Erythroblast (primary cell): ENCODE results near the gene IFT122.
A peak's percentile ranks its signal among the peaks of the same experiment; 100 is the strongest.
"Not testable (repeated sequence)": the region's sequence is repeated elsewhere in the genome, so short reads cannot be mapped to it uniquely, and the experiment has no call there.

ENCODE experiments used
- DNase-seq, 2 experiments: peaks; one replicate each; lab custom pipeline; 2025; lab: John Stamatoyannopoulos, UW
- GATA1 ChIP-seq: IDR thresholded peaks from 2 replicates; pipeline ENCODE4 v1.6.1; 2011; ENCODE audit warnings: low read depth, mild to moderate bottlenecking, control low read depth, low read length, moderate library complexity
- POLR2A ChIP-seq: IDR thresholded peaks from 2 replicates; pipeline ENCODE4 v1.6.1; 2011; ENCODE audit warnings: mild to moderate bottlenecking, low read length

The IFT122 gene

DNA sequence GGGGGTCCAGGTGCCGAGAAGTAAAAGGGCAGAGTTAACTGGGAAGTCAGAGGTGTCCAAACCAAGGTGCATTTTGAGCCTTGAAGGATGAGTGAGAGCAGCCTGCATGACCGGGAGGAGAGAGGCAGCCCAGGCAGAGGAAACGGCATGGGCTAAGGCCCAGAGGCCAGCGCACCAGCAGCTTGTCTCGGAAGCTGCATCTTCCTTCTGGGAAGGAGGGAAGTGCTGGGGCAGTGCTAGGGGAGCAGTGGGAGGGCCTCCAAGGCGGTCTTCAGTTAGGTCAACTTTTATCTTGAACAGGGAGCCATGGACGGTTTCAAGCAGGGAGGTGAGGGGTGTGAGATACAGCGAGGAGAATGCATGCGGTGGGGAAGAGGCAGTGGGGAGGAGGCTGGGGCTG lies 104.0 kb downstream of the IFT122 start:
- no peak for TF ChIP-seq GATA1
- TF ChIP-seq POLR2A = no peak
- DNase-seq = no peak

DNA sequence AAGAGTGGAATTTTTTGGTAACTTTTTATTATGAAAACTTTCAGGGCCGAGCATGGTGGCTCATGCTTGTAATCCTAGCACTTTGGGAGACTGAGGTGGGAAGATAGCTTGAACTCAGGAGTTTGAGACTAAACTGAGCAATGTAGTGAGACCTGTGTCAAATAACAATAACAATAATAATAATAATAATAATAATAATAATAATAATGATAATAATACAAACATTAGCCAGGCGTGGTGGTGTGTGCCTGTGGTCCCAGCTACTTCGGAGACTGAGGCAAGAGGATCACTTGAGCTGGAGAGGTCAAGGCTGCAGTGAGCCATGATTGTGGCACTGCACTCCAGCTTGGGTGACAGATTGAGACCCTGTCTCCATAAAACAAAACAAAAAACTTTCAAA lies 105.9 kb downstream of the IFT122 start:
- DNase-seq = not testable (repeated sequence)

DNA sequence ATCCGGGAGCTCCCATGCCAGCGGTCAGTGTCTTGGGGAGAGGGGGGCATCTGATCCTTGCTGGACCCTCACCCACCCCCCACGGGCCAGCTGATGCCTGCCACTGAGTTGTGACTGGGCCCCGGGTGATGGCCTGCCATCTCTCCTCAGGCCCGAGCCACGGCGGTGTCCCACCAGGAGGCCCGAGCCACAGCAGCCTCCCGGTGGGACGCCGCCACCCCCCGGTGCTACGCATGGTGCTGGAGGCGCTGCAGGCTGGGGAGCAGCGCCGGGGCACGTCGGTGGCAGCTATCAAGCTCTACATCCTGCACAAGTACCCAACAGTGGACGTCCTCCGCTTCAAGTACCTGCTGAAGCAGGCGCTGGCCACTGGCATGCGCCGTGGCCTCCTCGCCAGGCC lies 107.2 kb downstream of the IFT122 start:
- TF ChIP-seq GATA1 (no peak), POLR2A (no peak)
- DNase-seq = no peak

DNA sequence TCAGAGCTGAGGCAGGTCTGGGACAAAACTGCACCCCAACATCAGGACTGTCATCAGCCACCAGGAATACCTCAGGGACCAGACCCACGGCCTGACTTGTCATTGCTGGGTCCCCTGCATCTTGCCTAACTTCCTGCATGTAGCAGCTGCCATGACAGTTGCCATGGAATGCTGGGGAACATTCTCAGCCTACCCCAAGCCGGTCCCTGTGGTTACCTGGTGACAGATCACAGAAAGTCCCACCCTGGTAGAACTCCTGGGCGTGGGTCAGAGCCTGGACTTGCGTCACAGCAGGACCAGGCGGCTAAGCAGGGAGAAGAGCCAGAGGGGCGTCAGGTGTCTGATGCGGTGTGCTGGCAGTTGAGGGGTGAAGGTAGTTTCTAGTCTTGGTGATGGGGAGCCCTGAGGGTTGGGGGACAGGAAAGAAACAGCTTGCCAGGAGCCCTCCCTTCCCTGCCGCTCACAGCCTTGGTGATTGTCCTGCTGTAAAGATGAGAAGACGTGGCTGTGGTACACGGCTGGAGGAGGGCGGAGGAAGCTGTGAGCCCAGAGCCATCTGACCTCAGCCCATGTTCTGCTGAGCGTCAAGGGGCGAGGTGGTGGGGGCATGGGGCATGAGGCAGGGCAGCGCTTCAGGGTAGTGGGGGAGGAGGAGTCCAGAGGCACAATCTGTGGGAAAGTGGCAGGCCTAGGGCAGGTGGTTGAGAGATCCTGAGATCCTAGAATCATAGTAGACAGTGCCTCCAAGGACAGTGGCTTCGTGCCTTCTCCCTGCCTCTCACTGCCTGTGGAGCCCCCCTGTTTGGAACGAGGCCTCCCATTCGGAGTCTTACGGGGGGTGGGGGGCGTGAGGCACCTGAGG lies 108.3 kb downstream of the IFT122 start:
- DNase-seq = no peak
- no peak for TF ChIP-seq GATA1
- no peak for TF ChIP-seq POLR2A

DNA sequence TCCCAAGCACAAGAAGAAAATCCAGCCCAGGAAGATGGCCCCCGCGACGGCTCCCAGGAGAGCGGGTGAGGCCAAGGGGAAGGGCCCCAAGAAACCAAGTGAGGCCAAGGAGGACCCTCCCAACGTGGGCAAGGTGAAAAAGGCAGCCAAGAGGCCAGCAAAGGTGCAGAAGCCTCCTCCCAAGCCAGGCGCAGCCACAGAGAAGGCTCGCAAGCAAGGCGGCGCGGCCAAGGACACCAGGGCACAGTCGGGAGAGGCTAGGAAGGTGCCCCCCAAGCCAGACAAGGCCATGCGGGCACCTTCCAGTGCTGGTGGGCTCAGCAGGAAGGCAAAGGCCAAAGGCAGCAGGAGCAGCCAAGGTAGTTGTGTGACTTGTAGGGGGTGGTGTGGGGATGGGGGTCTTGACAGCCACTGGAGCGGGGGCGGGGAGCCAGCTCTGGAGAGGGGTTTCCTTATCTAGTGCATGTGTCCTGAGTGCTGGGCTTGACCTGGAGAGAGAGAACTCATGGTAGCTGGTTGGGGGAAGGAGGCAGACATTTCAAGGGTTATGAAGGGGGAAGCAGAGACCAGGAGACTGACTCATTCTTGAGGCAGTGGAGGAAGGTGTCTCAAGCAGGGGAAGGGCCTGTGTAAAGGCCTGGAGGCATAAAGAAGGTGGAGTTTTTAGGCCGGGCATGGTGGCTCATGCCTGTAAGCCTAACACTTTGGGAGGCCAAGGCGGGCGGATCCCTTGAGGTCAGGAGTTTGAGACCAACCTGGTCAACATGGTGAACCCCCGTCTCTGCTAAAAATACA lies 109.2 kb downstream of the IFT122 start:
- no peak for DNase-seq
- TF ChIP-seq GATA1 (no peak), POLR2A (no peak)

- no peak for TF ChIP-seq POLR2A
- no peak for TF ChIP-seq GATA1
- no peak for DNase-seq
Measured at GRCh38 chr3:129549805-129550204, 109.8 kb downstream of the IFT122 start.

GRCh38 chr3:129552287-129553050 lies 112.4 kb downstream of the IFT122 start:
- DNase-seq = no peak
- TF ChIP-seq GATA1 (no peak), POLR2A (no peak)

DNA sequence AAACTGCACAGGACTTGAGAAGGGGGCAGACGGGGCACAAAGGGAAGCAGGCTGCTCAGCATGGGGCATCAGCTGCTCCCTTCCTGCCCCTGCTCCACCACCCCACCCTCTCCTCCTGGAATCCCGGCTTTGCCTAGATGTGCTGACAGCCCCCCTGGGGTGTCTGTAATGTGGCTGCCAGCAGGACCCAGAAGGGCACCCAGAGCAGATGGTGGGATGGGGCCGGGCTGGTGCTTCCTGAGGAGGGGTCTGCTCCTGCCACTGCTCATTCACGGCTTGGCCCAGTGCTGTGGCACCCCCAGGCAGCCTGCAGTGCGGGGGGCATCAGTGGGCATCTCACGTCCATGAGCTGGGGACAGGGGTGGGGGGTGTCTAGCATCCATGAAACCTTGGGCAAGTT lies 113.1 kb downstream of the IFT122 start:
- TF ChIP-seq POLR2A (no peak), GATA1 (no peak)
- DNase-seq = no peak

DNA sequence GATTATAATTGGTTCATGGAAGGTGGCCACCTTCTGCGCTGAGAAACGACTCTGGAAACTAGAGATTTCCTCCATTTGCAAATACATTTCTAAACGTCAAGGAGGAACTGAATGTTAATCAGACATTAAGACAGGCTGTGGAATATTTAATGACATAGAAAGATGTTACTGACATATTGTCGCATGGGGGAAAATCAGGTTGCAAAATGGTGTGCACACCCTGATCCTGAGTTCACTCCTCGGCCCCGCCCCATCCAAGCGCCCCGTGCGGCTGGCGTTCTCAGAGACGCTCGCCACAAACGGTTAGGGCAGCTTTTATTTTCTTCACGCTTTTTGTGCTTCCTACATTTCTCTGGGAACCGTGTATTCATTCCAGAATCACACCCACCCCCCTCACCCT lies 113.7 kb downstream of the IFT122 start:
- TF ChIP-seq GATA1 = no peak
- TF ChIP-seq POLR2A = no peak
- peak in 1 of 2 experiments; percentile 14 for DNase-seq

GRCh38 chr3:129554356-129555152 lies 114.5 kb downstream of the IFT122 start:
- DNase-seq = no peak
- TF ChIP-seq GATA1 (no peak), POLR2A (no peak)

- DNase-seq = no peak
- TF ChIP-seq POLR2A = no peak
- TF ChIP-seq GATA1 = no peak
Measured at GRCh38 chr3:129555153-129555550, 115.1 kb downstream of the IFT122 start.

DNA sequence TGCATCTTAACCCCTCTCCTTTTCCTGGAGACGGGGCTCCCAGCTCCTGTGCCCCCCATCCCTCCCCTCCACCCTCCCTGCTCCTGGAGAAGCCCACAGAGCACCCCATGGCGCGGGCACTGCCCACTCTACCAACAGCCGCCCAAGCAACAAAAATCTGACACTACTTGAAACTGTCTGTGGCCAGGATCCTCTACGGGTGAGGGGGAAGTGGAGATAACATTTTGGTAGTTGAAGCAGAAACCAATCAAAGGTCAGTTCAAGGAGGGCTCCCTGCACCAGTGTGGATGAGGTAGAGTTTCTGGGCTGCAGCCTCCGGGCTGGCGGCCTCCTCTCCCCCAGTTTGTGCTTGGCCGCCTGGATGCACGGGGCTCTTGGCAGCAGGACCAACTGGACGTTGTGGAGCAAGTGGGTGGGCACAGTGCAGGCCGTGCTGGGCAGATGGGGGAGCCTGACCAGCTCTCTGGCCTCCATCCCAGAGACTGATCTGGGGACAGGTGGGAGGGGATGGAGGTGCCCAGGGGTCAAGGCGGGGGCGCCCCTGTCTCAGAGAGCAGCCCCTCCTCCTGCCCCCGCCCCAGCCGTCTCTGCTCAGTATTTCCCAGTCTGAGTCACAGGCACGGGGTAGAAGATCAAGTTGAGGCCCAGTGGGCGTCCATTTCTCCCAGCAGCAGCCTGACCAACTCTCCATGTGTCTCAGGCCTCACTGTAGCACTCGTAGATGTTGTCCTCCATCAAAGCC lies 115.8 kb downstream of the IFT122 start:
- TF ChIP-seq POLR2A = no peak
- TF ChIP-seq GATA1 = no peak
- DNase-seq = no peak
